Gastroesophageal sphincter (tissue), 4 donors: ENCODE measurements around the gene MAPKBP1. TPM values are rescaled to one million over a fixed set of nuclear protein-coding genes. Genes with fewer than 3 reads are reported as not detected.

Experiments used
- ATAC-seq: fragments of 150-250 bp; one replicate; pipeline ENCODE4 v1.9.1; 2016; ENCODE audit warnings: mild to moderate bottlenecking, moderate library complexity
- H3K27ac ChIP-seq, 4 donors: fragments of 200-600 bp; sonication (generic) in 3 of 4; 1 replicate in 3 of 4; 2 replicates in 1 of 4; pipeline ENCODE4 v1.5.1; 2016 to 2019
- H3K27me3 ChIP-seq: fragments of 200-600 bp; sonication (generic); one replicate; pipeline ENCODE4 v1.5.1; 2019
- H3K36me3 ChIP-seq, 2 donors: fragments of 200-600 bp; sonication (generic); one replicate each; pipeline ENCODE4 v1.5.1; 2019; ENCODE audit warnings: control low read depth in 1 of 2
- H3K4me1 ChIP-seq, 3 donors: fragments of 200-600 bp; sonication (generic); 1 replicate in 2 of 3; 2 replicates in 1 of 3; pipeline ENCODE4 v1.5.1; 2016 to 2019; ENCODE audit warnings: control low read depth in 2 of 3
- H3K4me3 ChIP-seq, 2 donors: fragments of 200-600 bp; sonication (generic); one replicate each; pipeline ENCODE4 v1.5.1; 2019; ENCODE audit warnings: mild to moderate bottlenecking in 1 of 2, moderate library complexity in 1 of 2
- H3K9me3 ChIP-seq, 3 donors: fragments of 200-600 bp; sonication (generic); one replicate each; pipeline ENCODE4 v1.5.1; 2017 to 2019; ENCODE audit warnings: control low read depth in 2 of 3
- EP300 ChIP-seq: sonication (generic); formaldehyde crosslinking; IDR thresholded peaks from one replicate; pipeline ENCODE4 v1.6.1; 2017; ENCODE audit warnings: antibody characterized with exemption, mild to moderate bottlenecking
- POLR2A ChIP-seq, 2 donors: fragments of 450-650 bp; IDR thresholded peaks; one replicate each; pipeline ENCODE4 v1.6.1; 2017; ENCODE audit warnings: antibody characterized with exemption in 2 of 2, mild to moderate bottlenecking in 2 of 2, moderate library complexity in 1 of 2
- POLR2AphosphoS5 ChIP-seq: sonication (generic); formaldehyde crosslinking; IDR thresholded peaks from one replicate; pipeline ENCODE4 v1.6.1; 2017; ENCODE audit warnings: antibody characterized with exemption
- WGBS, 2 donors: methylation state at CpG; one replicate each; pipeline ENCODE4 v1.1.5; 2018; ENCODE audit warnings: low coverage in 1 of 2; 5-methylcytosine and 5-hydroxymethylcytosine counted together
- total RNA-seq, 4 donors: library from RNA; depleted of rRNA; stranded (reverse); fragments of >200 nt; gene quantifications; one replicate each; pipeline ENCODE4 v1.1.0, GENCODE V29; 2016
- TF ChIP-seq, protein P1 (sequence below), 4 experiments: fragments of 200-600 bp in 2 of 4; fragments of 450-650 bp in 2 of 4; sonication (generic) in 1 of 4; IDR thresholded peaks; one replicate each; pipeline ENCODE4 v1.5.1; 2017 to 2019; ENCODE audit warnings: antibody characterized with exemption in 4 of 4, mild to moderate bottlenecking in 2 of 4, moderate library complexity in 2 of 4

MAPKBP1 gene
- total RNA-seq, 4 donors from 2014 or later = 25.1 to 48.9 (median 30.6) TPM

DNA sequence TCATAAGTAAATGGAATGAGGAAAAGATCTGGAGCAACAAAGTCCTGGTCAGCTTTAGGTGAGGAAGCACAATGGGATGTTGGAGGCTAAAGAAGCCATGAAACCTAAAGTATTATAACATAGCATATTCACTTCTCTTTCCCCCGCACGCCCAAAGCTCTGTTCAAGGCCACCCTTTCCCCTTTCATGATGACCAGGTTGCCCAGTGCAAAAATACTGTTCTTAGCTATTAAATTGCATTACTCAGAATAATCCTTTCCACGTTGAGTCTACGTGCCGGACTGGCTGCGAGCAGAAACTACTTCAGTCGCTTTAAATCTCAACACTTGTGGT, 589 bp upstream of the MAPKBP1 start:
- WGBS, 2 donors = 5 to 8% methylated on average over 2 to 6 of the region's 7 CpGs
- ATAC-seq = no peak
- H3K27ac ChIP-seq = peak overlapping the region; percentile 57 to 92 (median 90)
- H3K9me3 ChIP-seq = no peaks in the 10 kb centered on the region
- no peaks in the 10 kb centered on the region for H3K27me3 ChIP-seq
- peaks cover 0 to 4% of the 10 kb centered on the region in 2 donors for H3K36me3 ChIP-seq
- H3K4me3 ChIP-seq = peak overlapping the region; percentile 49 to 77
- peaks cover 12 to 56% (median 26%) of the 10 kb centered on the region in 3 donors for H3K4me1 ChIP-seq
- TF ChIP-seq POLR2A (IDR thresholded peaks at IDR 0.05) = no peak
- TF ChIP-seq POLR2AphosphoS5 = no peak
- TF ChIP-seq EP300 = no peak
- TF ChIP-seq, protein P1, sequence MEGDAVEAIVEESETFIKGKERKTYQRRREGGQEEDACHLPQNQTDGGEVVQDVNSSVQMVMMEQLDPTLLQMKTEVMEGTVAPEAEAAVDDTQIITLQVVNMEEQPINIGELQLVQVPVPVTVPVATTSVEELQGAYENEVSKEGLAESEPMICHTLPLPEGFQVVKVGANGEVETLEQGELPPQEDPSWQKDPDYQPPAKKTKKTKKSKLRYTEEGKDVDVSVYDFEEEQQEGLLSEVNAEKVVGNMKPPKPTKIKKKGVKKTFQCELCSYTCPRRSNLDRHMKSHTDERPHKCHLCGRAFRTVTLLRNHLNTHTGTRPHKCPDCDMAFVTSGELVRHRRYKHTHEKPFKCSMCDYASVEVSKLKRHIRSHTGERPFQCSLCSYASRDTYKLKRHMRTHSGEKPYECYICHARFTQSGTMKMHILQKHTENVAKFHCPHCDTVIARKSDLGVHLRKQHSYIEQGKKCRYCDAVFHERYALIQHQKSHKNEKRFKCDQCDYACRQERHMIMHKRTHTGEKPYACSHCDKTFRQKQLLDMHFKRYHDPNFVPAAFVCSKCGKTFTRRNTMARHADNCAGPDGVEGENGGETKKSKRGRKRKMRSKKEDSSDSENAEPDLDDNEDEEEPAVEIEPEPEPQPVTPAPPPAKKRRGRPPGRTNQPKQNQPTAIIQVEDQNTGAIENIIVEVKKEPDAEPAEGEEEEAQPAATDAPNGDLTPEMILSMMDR (IDR thresholded peaks at IDR 0.05) = no peak

DNA sequence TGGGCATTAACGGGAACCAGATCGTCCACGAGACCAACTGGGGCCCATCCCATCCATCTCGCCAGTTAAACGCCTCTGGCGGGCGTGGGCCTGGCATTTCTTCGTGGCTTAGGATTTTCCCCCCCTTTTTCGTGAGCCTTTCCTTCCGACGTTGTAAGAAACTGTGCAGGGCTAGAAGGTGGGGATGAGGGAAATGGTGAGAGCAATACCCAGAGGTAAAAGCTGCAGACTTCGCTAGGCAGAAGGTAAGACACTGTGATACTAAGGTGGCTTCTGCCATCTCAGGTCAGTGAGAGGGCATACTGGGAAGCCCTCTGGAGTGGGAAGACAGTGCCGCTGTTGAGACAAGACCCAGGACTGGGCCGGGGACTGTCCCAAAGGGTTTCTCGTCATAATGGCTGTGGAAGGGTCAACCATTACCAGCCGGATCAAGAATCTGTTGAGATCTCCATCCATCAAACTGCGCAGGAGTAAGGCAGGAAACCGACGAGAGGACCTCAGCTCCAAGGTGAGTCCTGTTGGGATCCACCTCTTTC, 666 bp downstream of the MAPKBP1 start:
- TF ChIP-seq POLR2A (IDR thresholded peaks at IDR 0.05) (no peak), POLR2AphosphoS5 (no peak), EP300 (no peak)
- TF ChIP-seq, protein P1 (IDR thresholded peaks at IDR 0.05) = no peak
- Histone ChIP-seq H3K27me3 (no peaks in the 10 kb centered on the region), H3K36me3 (no peaks in the 10 kb centered on the region), H3K4me1 (peaks cover 12 to 69% (median 28%) of the 10 kb centered on the region in 3 donors), H3K9me3 (no peaks in the 10 kb centered on the region), H3K4me3 (peak overlapping the region; percentile 49 to 77), H3K27ac (peak overlapping the region; percentile 40 to 92 (median 90))
- ATAC-seq = no peak
- 7 to 12% methylated on average over 3 to 6 of the region's 19 CpGs for WGBS, 2 donors

DNA sequence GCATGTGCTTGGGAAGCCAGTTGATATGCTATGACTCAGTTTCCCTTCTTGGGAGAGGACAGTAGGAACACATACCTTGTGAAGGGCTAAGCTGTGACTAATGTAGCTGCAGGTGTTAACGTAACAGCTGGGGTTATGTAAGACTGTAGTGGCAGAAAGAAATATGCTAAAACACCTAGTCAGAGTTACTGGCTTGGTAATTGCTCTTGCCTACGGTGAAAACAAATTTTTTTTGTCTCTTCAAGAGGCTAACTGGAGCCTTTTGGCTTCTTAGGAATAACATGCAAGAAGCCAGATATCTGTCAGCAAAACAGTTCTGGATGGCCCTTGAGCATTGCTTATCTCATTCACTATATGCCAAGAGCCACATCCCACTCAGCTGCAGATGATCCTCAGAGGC, 1.4 kb downstream of the MAPKBP1 start:
- Histone ChIP-seq H3K27me3 (no peaks in the 10 kb centered on the region), H3K27ac (peak overlapping the region; percentile 40 to 92 (median 90)), H3K4me3 (peak overlapping the region; percentile 49 to 77), H3K36me3 (no peaks in the 10 kb centered on the region), H3K4me1 (peaks cover 17 to 76% (median 34%) of the 10 kb centered on the region in 3 donors), H3K9me3 (no peaks in the 10 kb centered on the region)
- TF ChIP-seq EP300 (no peak), POLR2A (IDR thresholded peaks at IDR 0.05) (no peak), POLR2AphosphoS5 (no peak)
- TF ChIP-seq, protein P1 (IDR thresholded peaks at IDR 0.05) = no peak
- 21 to 26% methylated on average over 2 of the region's 2 CpGs for WGBS, 2 donors
- ATAC-seq = no peak

DNA sequence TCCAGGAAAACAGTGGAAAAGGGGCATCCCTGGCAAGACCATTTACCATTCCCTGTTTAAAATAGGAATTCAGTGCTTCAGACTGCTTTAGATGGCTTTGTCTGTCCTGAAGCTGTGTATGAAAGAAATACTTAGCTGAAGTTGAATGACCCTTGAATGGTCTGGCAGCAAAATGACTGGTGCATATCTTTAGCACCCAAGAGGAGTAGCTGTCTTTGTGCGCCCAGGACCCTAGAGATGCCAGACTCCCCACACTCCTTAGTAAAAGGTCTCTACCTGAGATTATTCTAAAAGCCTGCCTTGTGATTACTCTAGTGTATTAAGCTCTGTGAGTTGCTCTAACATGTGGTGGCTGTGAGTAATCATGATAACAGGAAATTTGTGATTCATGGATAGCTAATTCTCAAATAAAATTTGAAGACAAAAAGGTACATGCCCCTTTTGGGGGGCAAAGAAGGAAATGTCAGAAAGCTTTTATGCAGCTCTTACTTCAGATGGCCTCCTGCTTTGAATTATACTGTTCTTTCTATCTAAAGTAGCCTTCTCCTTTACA, 3.2 kb downstream of the MAPKBP1 start:
- Histone ChIP-seq H3K27me3 (no peaks in the 10 kb centered on the region), H3K4me1 (peaks cover 17 to 85% (median 34%) of the 10 kb centered on the region in 3 donors), H3K36me3 (no peaks in the 10 kb centered on the region), H3K4me3 (no peak overlapping the region), H3K27ac (peak overlapping the region in 3 of 4 donors; percentile 39 to 75 (median 72)), H3K9me3 (no peaks in the 10 kb centered on the region)
- TF ChIP-seq, protein P1 (IDR thresholded peaks at IDR 0.05) = no peak
- TF ChIP-seq EP300 (no peak), POLR2A (IDR thresholded peaks at IDR 0.05) (no peak), POLR2AphosphoS5 (no peak)
- ATAC-seq = no peak
- WGBS, 2 donors = 60 to 71% methylated on average over 1 of the region's 1 CpG

DNA sequence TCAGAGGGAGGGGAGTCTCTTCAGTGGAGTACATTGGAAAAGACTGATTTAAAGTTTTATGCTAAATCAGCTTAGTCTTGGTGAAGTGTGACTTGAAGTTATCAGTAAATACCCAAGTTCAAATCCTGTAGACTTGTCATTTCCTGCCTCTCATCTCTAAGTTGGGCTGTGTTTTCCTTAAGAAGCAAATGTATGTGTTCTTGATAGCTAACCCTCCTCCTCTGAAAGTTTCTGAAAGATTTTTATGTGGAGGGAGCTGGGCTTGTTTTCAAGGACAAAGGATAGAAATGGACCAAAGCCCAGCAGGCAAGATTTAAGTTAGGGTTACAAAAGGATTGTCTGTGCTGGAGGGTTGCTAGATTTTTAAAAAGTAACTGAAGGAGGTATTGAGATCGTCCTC, 4.2 kb downstream of the MAPKBP1 start:
- H3K27ac ChIP-seq = peak overlapping the region in 3 of 4 donors; percentile 39 to 75 (median 72)
- H3K9me3 ChIP-seq = no peaks in the 10 kb centered on the region
- H3K36me3 ChIP-seq = no peaks in the 10 kb centered on the region
- H3K4me3 ChIP-seq = no peak overlapping the region
- TF ChIP-seq, protein P1 (IDR thresholded peaks at IDR 0.05) = no peak
- peaks cover 11 to 75% (median 28%) of the 10 kb centered on the region in 3 donors for H3K4me1 ChIP-seq
- ATAC-seq = no peak
- 17 to 38% methylated on average over 1 of the region's 1 CpG for WGBS, 2 donors
- H3K27me3 ChIP-seq = no peaks in the 10 kb centered on the region
